Measurements from ENCODE around the gene OR8B4.

DNA sequence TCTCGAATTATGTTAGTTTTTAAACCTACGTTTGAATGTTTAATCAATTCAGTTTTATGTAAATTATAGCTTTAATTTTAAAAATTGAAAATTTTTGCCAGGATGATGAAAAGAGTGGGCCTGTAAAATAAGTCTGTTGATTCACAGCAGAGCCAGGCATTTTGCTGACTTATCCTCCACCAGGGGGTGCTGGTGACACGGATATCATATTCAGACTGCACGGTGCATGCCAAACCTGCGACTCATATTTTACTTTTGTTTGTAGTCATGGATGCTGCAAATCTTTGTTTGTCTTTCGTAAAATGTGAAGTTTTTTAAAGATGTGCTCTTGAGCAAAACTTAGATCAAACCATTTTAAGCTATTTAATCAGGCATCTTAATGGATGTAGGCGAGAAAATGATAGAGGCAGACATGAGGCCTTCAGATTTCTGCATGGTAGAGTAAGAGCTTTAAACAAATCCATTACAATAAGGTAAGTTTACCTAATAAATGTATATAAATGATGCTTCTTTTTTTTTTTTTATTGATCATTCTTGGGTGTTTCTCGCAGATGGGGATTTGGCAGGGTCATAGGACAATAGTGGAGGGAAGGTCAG lies 22.2 kb downstream of the OR8B4 start:
- TF ChIP-seq, protein P1, sequence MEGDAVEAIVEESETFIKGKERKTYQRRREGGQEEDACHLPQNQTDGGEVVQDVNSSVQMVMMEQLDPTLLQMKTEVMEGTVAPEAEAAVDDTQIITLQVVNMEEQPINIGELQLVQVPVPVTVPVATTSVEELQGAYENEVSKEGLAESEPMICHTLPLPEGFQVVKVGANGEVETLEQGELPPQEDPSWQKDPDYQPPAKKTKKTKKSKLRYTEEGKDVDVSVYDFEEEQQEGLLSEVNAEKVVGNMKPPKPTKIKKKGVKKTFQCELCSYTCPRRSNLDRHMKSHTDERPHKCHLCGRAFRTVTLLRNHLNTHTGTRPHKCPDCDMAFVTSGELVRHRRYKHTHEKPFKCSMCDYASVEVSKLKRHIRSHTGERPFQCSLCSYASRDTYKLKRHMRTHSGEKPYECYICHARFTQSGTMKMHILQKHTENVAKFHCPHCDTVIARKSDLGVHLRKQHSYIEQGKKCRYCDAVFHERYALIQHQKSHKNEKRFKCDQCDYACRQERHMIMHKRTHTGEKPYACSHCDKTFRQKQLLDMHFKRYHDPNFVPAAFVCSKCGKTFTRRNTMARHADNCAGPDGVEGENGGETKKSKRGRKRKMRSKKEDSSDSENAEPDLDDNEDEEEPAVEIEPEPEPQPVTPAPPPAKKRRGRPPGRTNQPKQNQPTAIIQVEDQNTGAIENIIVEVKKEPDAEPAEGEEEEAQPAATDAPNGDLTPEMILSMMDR (IDR thresholded peaks at IDR 0.05) = peak; percentile 90
- TF ChIP-seq ZFX (IDR thresholded peaks at IDR 0.05; ENCODE audit: borderline replicate concordance) = no peak

Measured in 22Rv1 (cell line).